ENCODE measurements around the gene RAB11FIP3.
"Not testable (repeated sequence)": the region's sequence is repeated elsewhere in the genome, so short reads cannot be mapped to it uniquely, and the experiment has no call there.

The RAB11FIP3 gene

GRCh38 chr16:396199-396598 is 29.2 kb upstream of the RAB11FIP3 start:
- DNase-seq = no peak

GRCh38 chr16:396605-397004 is 28.8 kb upstream of the RAB11FIP3 start:
- DNase-seq = peak in 1 of 2 donors; percentile 16

GRCh38 chr16:397135-397661 is 28.3 kb upstream of the RAB11FIP3 start, which contains the start of gene NME4:
Gene NME4 (plus strand): TSS chr16:397199. CDS start chr16:397223, 24 bp downstream.
- no peak for DNase-seq

GRCh38 chr16:397736-398332 is 27.6 kb upstream of the RAB11FIP3 start:
- peak in 1 of 2 donors; percentile 35 for DNase-seq

GRCh38 chr16:398561-399339 is 26.7 kb upstream of the RAB11FIP3 start:
- no peak for DNase-seq

- DNase-seq = no peak
Observed at GRCh38 chr16:399340-400019, 26.0 kb upstream of the RAB11FIP3 start.

- no peak for DNase-seq
Observed at GRCh38 chr16:400061-400591, 25.3 kb upstream of the RAB11FIP3 start.

GRCh38 chr16:401468-402348 is 23.7 kb upstream of the RAB11FIP3 start, which contains the start of gene DECR2:
Gene DECR2 (plus strand): TSS chr16:401885. CDS start chr16:401964, 79 bp downstream.
- DNase-seq = peak; percentile 88 to 96

GRCh38 chr16:404971-405486 is 20.4 kb upstream of the RAB11FIP3 start:
- no peak for DNase-seq

- DNase-seq = no peak
Observed at GRCh38 chr16:405548-406506, 19.6 kb upstream of the RAB11FIP3 start.

GRCh38 chr16:407253-407652 is 18.2 kb upstream of the RAB11FIP3 start:
- DNase-seq = no peak

- no peak for DNase-seq
Observed at GRCh38 chr16:410516-411178, 14.8 kb upstream of the RAB11FIP3 start.

GRCh38 chr16:411576-412265 is 13.7 kb upstream of the RAB11FIP3 start:
- no peak for DNase-seq

- DNase-seq = no peak
Observed at GRCh38 chr16:414395-415169, 10.9 kb upstream of the RAB11FIP3 start.

- not testable (repeated sequence) for DNase-seq
Observed at GRCh38 chr16:415170-415498, 10.3 kb upstream of the RAB11FIP3 start.

- not testable (repeated sequence) for DNase-seq
Observed at GRCh38 chr16:422179-422578, 3.3 kb upstream of the RAB11FIP3 start.

GRCh38 chr16:424033-424622 is 1.3 kb upstream of the RAB11FIP3 start:
- DNase-seq = peak; percentile 20 to 33

GRCh38 chr16:424623-425081 is 797 bp upstream of the RAB11FIP3 start:
- peak; percentile 16 to 17 for DNase-seq

Measured in inflammatory macrophage treated with lipopolysaccharide for 1 hour (primary cell).